22Rv1 (cell line): ENCODE results near the gene MAD1L1.

Experiments
- ZFX ChIP-seq: fragments of 450-650 bp; IDR thresholded peaks from 2 replicates; pipeline ENCODE4 v1.6.1; 2017; ENCODE audit warnings: antibody characterized with exemption, borderline replicate concordance
- TF ChIP-seq, protein P1 (sequence below): fragments of 450-650 bp; IDR thresholded peaks from 2 replicates; pipeline ENCODE4 v1.5.1; 2017; ENCODE audit warnings: mild to moderate bottlenecking

DNA sequence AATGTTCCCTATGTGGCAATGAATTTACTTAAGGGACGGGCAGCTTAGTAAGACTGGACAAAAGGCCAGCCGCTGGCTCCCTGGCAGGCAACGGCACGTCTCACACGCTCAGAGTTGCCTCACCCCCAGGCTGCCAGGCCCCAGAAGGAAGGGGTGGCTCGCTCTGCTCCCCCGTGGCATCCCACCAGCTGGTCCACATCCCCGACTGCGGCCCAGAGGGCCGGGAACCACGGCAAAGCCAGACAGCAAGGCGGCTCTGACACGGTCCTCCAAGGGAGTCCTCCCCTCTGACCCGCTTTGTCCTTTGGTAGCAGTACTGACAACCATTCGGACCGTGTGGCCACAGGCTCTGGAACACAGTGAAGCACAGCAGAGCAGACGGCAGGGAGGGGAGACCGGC lies 43.4 kb upstream of the MAD1L1 start:
- TF ChIP-seq, protein P1, sequence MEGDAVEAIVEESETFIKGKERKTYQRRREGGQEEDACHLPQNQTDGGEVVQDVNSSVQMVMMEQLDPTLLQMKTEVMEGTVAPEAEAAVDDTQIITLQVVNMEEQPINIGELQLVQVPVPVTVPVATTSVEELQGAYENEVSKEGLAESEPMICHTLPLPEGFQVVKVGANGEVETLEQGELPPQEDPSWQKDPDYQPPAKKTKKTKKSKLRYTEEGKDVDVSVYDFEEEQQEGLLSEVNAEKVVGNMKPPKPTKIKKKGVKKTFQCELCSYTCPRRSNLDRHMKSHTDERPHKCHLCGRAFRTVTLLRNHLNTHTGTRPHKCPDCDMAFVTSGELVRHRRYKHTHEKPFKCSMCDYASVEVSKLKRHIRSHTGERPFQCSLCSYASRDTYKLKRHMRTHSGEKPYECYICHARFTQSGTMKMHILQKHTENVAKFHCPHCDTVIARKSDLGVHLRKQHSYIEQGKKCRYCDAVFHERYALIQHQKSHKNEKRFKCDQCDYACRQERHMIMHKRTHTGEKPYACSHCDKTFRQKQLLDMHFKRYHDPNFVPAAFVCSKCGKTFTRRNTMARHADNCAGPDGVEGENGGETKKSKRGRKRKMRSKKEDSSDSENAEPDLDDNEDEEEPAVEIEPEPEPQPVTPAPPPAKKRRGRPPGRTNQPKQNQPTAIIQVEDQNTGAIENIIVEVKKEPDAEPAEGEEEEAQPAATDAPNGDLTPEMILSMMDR: no peak
- no peak for TF ChIP-seq ZFX
